ENCODE measurements around the gene RPL14.
A peak's percentile ranks its signal among the peaks of the same experiment; 100 is the strongest.
"Not testable (repeated sequence)": the region's sequence is repeated elsewhere in the genome, so short reads cannot be mapped to it uniquely, and the experiment has no call there.

Gene RPL14

GRCh38 chr3:40456940-40457823, at the start of gene RPL14:
TSS of gene RPL14 (plus strand) at chr3:40457339. CDS start at chr3:40457472, 133 bp downstream.
- DNase-seq, result peak; percentile 94

- no peak for DNase-seq
These were observed 49.5 kb upstream of the RPL14 start for GRCh38 chr3:40407611-40408010.

- no peak for DNase-seq
These were observed 42.9 kb upstream of the RPL14 start for GRCh38 chr3:40414270-40414669.

GRCh38 chr3:40417845-40418543, 39.1 kb upstream of the RPL14 start:
- no peak for DNase-seq

- no peak for DNase-seq
These were observed 34.3 kb upstream of the RPL14 start for GRCh38 chr3:40422861-40423260.

- DNase-seq, result no peak
These were observed 30.0 kb upstream of the RPL14 start for GRCh38 chr3:40427045-40427669.

- DNase-seq, result no peak
These were observed 24.3 kb upstream of the RPL14 start for GRCh38 chr3:40432793-40433192.

- no peak for DNase-seq
These were observed 19.2 kb upstream of the RPL14 start for GRCh38 chr3:40437889-40438288.

GRCh38 chr3:40445062-40445461, 12.1 kb upstream of the RPL14 start:
- no peak for DNase-seq

- no peak for DNase-seq
These were observed 11.3 kb upstream of the RPL14 start for GRCh38 chr3:40445880-40446279.

- no peak for DNase-seq
These were observed 6.7 kb upstream of the RPL14 start for GRCh38 chr3:40450438-40450837.

GRCh38 chr3:40451551-40451950, 5.6 kb upstream of the RPL14 start:
- DNase-seq, result no peak

- DNase-seq, result no peak
These were observed 5.1 kb upstream of the RPL14 start for GRCh38 chr3:40452057-40452456.

- no peak for DNase-seq
These were observed 4.6 kb upstream of the RPL14 start for GRCh38 chr3:40452562-40452875.

- peak; percentile 95 for DNase-seq
These were observed 4.0 kb upstream of the RPL14 start for GRCh38 chr3:40452876-40453730.

GRCh38 chr3:40453933-40454332, 3.2 kb upstream of the RPL14 start:
- no peak for DNase-seq

GRCh38 chr3:40455328-40455727, 1.8 kb upstream of the RPL14 start:
- no peak for DNase-seq

- no peak for DNase-seq
These were observed 730 bp upstream of the RPL14 start for GRCh38 chr3:40456279-40456939.

GRCh38 chr3:40458473-40458872, 1.3 kb downstream of the RPL14 start:
- no peak for DNase-seq

GRCh38 chr3:40460481-40460880, 3.3 kb downstream of the RPL14 start:
- DNase-seq, result not testable (repeated sequence)

- DNase-seq, result no peak
These were observed 4.0 kb downstream of the RPL14 start for GRCh38 chr3:40461161-40461560.

- not testable (repeated sequence) for DNase-seq
These were observed 5.7 kb downstream of the RPL14 start for GRCh38 chr3:40462838-40463237.
